Kidney epithelial cell (primary cell): Measurements from ENCODE around the gene ODC1. TPM values are rescaled to one million over a fixed set of nuclear protein-coding genes. Genes with fewer than 3 reads are reported as not detected.

Experiments
- DNase-seq: peaks from one replicate; pipeline ENCODE4 v3.0.0-alpha.2; 2010; ENCODE audit warnings: low read depth
- H3K27me3 ChIP-seq: 2 replicates; pipeline ENCODE4 v1.6.0; 2011; ENCODE audit warnings: low read length; ENCODE audit not compliant: control insufficient read depth, insufficient read depth
- H3K36me3 ChIP-seq: 2 replicates; pipeline ENCODE4 v1.5.1; 2011; ENCODE audit warnings: low read length; ENCODE audit not compliant: control insufficient read depth, insufficient read depth
- H3K4me3 ChIP-seq: 2 replicates; pipeline ENCODE4 v1.5.1; 2011; ENCODE audit warnings: low read depth, mild to moderate bottlenecking, control low read depth, low read length
- total RNA-seq: library from RNA; depleted of rRNA; stranded (reverse); fragments of >200 nt; gene quantifications from 2 replicates; pipeline ENCODE4 v1.2.3, GENCODE V29; 2015
- TF ChIP-seq, protein P1 (sequence below): IDR thresholded peaks from 2 replicates; pipeline ENCODE4 v1.5.1; 2011; ENCODE audit warnings: mild to moderate bottlenecking, moderate library complexity, low read length, control low read depth, inconsistent platforms; ENCODE audit not compliant: insufficient read depth, poor library complexity, severe bottlenecking

The ODC1 gene
- total RNA-seq, 1 donor from 2014 or later, result 394 TPM

DNA sequence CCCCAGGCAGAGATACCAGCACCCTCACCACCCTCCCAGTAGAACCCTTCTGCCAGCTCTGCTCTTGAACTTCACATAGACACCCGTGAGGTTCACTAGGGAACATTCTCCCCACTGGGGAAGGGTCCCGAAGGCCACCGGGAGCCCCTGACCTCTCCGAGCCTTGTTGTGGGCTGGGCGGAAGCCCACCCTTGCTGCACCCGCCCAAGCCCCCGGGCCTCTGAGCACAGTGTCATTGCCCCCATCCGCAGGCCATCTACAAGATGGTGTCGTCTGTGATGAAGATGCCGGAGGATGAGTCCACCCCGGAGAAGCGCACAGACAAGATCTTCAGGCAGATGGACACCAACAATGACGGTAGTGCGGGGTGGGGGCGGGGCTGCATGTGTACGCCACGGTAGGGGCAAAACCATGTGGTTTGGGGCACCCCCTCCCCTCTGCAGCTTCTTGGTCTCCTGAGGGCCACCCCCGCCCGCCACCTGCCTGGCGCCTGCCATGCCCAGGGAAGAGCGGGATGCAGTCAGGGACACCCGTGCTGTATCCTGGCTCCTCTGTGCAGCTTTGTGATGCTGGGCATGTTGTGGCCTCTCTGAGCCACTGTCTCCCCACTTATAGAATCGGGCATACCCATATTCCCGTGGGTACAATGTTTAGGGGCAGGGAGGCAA, 25.3 kb downstream of the ODC1 start:
- H3K27me3 ChIP-seq, result no peaks in the 10 kb centered on the region
- no peak for DNase-seq
- TF ChIP-seq, protein P1, sequence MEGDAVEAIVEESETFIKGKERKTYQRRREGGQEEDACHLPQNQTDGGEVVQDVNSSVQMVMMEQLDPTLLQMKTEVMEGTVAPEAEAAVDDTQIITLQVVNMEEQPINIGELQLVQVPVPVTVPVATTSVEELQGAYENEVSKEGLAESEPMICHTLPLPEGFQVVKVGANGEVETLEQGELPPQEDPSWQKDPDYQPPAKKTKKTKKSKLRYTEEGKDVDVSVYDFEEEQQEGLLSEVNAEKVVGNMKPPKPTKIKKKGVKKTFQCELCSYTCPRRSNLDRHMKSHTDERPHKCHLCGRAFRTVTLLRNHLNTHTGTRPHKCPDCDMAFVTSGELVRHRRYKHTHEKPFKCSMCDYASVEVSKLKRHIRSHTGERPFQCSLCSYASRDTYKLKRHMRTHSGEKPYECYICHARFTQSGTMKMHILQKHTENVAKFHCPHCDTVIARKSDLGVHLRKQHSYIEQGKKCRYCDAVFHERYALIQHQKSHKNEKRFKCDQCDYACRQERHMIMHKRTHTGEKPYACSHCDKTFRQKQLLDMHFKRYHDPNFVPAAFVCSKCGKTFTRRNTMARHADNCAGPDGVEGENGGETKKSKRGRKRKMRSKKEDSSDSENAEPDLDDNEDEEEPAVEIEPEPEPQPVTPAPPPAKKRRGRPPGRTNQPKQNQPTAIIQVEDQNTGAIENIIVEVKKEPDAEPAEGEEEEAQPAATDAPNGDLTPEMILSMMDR, result no peak
- H3K36me3 ChIP-seq, result no peaks in the 10 kb centered on the region
- no peak overlapping the region for H3K4me3 ChIP-seq

DNA sequence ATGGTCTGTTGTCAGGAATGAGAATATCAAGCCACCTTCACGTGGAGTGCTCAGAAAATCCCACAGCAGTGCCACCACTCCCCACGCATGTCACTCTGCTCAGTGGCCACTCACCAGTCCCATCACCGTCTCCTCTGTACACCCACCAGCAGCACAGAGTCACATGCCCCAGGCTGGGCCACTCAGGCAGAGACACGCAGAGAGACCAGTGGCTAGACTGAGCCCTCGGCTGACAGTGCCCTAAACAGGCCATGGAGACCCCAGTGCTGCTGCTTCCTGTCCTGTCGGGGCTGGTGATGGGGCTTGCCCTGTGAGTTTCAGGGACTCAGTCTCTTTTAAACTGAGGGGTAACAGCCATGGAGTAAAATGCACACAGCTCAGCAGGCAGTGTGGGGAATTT, 25.9 kb downstream of the ODC1 start:
- TF ChIP-seq, protein P1, result no peak
- Histone ChIP-seq H3K27me3 (no peaks in the 10 kb centered on the region), H3K4me3 (no peak overlapping the region), H3K36me3 (no peaks in the 10 kb centered on the region)
- no peak for DNase-seq

DNA sequence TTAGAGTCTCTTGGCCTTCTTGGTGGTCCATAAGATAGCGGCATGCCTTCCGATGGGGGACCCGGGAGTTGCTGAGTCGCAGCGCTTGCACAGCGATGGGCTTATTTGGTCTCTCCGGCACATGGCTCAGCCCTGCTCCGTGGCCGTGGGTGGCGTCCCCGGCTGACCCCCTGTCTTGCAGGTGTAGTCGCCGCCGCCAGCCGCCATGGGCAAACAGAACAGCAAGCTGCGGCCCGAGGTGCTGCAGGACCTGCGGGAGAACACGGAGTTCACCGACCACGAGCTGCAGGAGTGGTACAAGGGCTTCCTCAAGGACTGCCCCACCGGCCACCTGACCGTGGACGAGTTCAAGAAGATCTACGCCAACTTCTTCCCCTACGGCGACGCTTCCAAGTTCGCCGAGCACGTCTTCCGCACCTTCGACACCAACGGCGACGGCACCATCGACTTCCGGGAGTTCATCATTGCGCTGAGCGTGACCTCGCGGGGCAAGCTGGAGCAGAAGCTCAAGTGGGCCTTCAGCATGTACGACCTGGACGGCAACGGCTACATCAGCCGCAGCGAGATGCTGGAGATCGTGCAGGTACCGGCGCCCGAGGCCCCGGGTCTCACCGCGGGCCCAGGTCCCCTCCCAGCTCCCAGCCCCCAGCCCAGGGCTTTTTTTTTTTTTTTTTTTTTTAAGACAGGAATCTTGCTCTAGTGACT, 28.4 kb downstream of the ODC1 start:
- Histone ChIP-seq H3K36me3 (no peaks in the 10 kb centered on the region), H3K4me3 (no peak overlapping the region), H3K27me3 (no peaks in the 10 kb centered on the region)
- TF ChIP-seq, protein P1, result no peak
- DNase-seq, result no peak

DNA sequence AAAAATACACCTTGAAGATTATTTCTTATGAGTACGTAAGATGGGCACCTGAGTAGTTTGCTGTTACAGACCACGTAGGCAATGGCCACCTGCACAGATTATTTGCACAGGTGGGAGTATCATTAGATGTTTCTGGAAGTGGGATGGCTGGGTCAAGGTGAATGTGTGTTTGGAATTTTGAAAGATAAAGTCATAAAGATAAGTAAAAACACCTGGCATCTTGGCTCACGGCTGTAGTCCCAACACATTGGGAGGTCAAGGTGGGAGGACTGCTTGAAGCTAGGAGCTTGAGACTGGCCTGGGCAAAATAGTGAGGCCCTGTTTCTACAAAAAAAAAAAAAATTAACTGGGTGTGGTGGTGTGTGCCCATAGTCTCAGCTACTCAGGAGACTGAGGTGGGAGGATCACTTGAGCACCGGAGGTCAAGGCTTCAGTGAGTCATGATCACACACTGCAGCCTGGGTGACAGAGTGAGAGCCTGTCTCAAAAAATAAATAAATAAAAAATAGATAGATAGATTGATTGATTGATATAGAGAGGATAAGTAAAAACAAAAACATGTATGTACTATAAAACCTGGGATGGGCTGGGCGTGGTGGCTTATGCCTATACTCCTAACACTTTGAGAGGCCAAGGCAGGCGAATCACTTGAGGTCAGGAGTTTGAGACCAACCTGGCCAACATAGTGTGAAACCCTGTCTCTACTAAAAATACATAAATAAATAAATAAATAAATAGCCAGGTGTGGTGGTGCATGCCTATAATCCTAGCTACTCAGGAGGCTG, 30.4 kb downstream of the ODC1 start:
- TF ChIP-seq, protein P1, result no peak
- H3K36me3 ChIP-seq, result no peaks in the 10 kb centered on the region
- DNase-seq, result no peak
- H3K4me3 ChIP-seq, result no peak overlapping the region
- no peaks in the 10 kb centered on the region for H3K27me3 ChIP-seq

DNA sequence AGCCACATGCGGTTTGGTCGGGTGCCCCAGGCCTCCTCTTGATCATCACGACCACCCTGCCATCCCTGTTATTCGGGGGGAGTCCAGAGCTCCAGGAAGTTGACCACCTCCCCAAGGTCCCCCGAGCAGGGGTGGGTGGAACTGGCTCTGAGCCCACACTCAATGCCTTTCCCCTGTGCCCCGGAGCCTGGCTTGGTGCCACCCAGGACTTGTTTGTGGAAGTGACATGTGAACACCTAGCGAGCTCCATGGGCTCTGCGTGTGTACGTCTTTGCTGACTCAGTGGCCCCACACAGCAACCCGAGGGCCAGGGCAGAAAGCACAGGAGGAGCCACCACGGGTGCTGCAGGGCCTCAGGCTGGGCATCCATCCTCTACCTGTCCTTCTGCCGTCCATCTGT, 32.5 kb downstream of the ODC1 start:
- H3K4me3 ChIP-seq, result no peak overlapping the region
- no peaks in the 10 kb centered on the region for H3K36me3 ChIP-seq
- DNase-seq, result no peak
- TF ChIP-seq, protein P1, result no peak
- no peaks in the 10 kb centered on the region for H3K27me3 ChIP-seq
